Psoas muscle (tissue), 8 donors: ENCODE data around the gene PLIN4. TPM values are rescaled to one million over a fixed set of nuclear protein-coding genes. Genes with fewer than 3 reads are reported as not detected.

Experiments used
- ATAC-seq, 4 donors: fragments of 200-7000 bp; cut with Tn5 transposase; one replicate each; pipeline ENCODE4 v1.9.1; 2020; ENCODE audit warnings: moderate library complexity in 3 of 4, mild to moderate bottlenecking in 2 of 4
- DNase-seq, 2 donors: peaks; one replicate each; pipeline ENCODE4 v3.0.0-alpha.2; 2020
- H3K27ac ChIP-seq: fragments of 200-600 bp; one replicate; pipeline ENCODE4 v1.8.0; 2022
- H3K27me3 ChIP-seq, 3 donors: fragments of 200-600 bp in 1 of 3; one replicate each; pipeline versions ENCODE4 v1.6.1 to v1.8.0; 2013 to 2022; ENCODE audit warnings: low read length in 2 of 3, mild to moderate bottlenecking in 2 of 3, moderate library complexity in 1 of 3; ENCODE audit not compliant: insufficient read depth in 3 of 3
- H3K36me3 ChIP-seq, 2 donors: fragments of 200-600 bp in 1 of 2; one replicate each; pipeline versions ENCODE4 v1.6.1 to v1.8.0; 2013 to 2022; ENCODE audit warnings: low read depth in 1 of 2, mild to moderate bottlenecking in 1 of 2, moderate library complexity in 1 of 2; ENCODE audit not compliant: insufficient read depth in 1 of 2
- H3K4me1 ChIP-seq: fragments of 200-600 bp; one replicate; pipeline ENCODE4 v1.8.0; 2022
- H3K4me3 ChIP-seq: fragments of 200-600 bp; one replicate; pipeline ENCODE4 v1.8.0; 2022; ENCODE audit warnings: mild to moderate bottlenecking
- H3K9me3 ChIP-seq: fragments of 200-600 bp; one replicate; pipeline ENCODE4 v1.8.0; 2022
- CTCF ChIP-seq: fragments of 200-600 bp; IDR thresholded peaks from one replicate; pipeline ENCODE4 v1.8.0; 2022; ENCODE audit warnings: antibody characterized with exemption
- WGBS, 3 donors: extraction: QIAGEN DNeasy Blood & Tissue Kit; methylation state at CpG; one replicate each; pipeline versions ENCODE4 v1.1.6 to v1.1.7; 2013; 5-methylcytosine and 5-hydroxymethylcytosine counted together
- intact Hi-C, 2 donors: fragments of 100-400 bp; cut with DNase I; formaldehyde crosslinking; loops; one replicate each; pipeline versions ENCODE4 v1.11.0 to v1.14.2; 2022
- polyA plus RNA-seq, 3 donors: library from polyadenylated mRNA; stranded (reverse); fragments of 200-250 nt; gene quantifications; one replicate each; pipeline ENCODE4 v1.2.3, GENCODE V29; 2013
- total RNA-seq, 4 donors: library from RNA; stranded (reverse); fragmentation: NEBNext Ultra II Directional in 2 of 4; extraction: Animal tissue kit (Norgen Biotek cat#: 25700) in 2 of 4; gene quantifications; one replicate each; pipeline versions ENCODE4 v1.2.1 to v1.2.4, GENCODE V29; 2021 to 2023
- donor health status: healthy with polysubstance abuse.
- donor health status: DM: no; HTN: no; CAD: no; lungs with moderate emphysema.
- donor health status: Bipolar disorder and iron deficiency.
- donor health status: healthy.
- donor health status: DM: yes; HTN: yes; CAD: no.
- donor health status: DM: no; HTN: no; CAD: no.
- donor health status: DM: no; HTN: no; CAD: no.
- donor health status: DM: yes; HTN: yes; CAD: no.

Gene PLIN4
- total and polyA plus RNA-seq, 7 donors: 29.0 to 309 (median 115) TPM

DNA sequence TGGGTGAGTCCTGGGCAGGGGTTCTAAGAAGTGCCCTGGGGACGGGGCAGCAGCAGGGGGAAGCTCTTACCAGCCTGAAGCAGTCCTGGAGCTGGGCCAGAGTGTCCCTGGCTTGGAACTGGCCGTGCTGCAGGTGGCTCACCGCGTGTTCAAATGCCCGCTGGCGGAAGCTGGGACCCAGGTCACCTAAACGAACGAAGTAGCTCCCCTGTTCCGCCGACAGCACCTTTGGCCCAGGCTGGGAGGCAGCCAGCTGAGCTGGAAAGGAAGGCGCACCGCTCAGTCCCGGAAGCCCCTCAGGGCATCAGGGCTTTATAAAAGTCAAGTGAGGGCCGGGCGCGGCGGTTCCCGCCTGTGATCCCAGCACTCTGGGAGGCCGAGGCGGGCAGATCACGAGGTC lies 9.6 kb downstream of the PLIN4 start:
- Histone ChIP-seq H3K27ac (peak overlapping the region; percentile 36), H3K4me1 (peaks cover 37% of the 10 kb centered on the region), H3K9me3 (no peaks in the 10 kb centered on the region), H3K4me3 (no peak overlapping the region), H3K36me3 (peaks cover 0 to 57% of the 10 kb centered on the region in 2 donors), H3K27me3 (no peaks in the 10 kb centered on the region)
- DNase-seq (peak; percentile 31 to 53), ATAC-seq (no peak)
- intact Hi-C loops: no loop called here
- 68 to 75% (median 70%) methylated on average over 20 to 21 of the region's 21 CpGs for WGBS, 3 donors
- TF ChIP-seq CTCF: no peak

- no peak for TF ChIP-seq CTCF
- Histone ChIP-seq H3K27ac (no peak overlapping the region), H3K4me3 (no peak overlapping the region), H3K4me1 (peaks cover 30% of the 10 kb centered on the region), H3K36me3 (peaks cover 0 to 62% of the 10 kb centered on the region in 2 donors), H3K9me3 (no peaks in the 10 kb centered on the region), H3K27me3 (no peaks in the 10 kb centered on the region)
- intact Hi-C loops: no loop called here
- no peak for ATAC-seq
- WGBS, 3 donors: 51 to 65% (median 63%) methylated on average over 15 to 17 of the region's 17 CpGs
- no peak for DNase-seq
Observed at GRCh38 chr19:4507804-4508203, 10.5 kb downstream of the PLIN4 start.

DNA sequence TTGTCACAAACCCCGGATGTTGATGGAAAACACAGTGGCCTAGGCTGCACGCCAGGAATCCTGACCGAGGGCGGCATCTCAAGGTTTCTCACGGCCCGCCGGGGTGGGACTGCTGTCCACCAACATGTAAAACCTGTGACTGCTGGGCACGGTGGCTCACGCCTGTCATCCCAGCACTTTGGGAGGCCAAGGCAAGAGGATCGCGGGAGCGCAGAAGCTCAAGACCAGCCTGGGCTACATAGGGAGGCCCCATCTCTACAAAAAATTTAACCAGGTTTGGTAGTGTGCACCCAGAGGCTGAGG lies 11.2 kb downstream of the PLIN4 start:
- TF ChIP-seq CTCF: no peak
- intact Hi-C loops: no loop called here
- H3K4me1 ChIP-seq: peaks cover 25% of the 10 kb centered on the region
- H3K9me3 ChIP-seq: no peaks in the 10 kb centered on the region
- no peaks in the 10 kb centered on the region for H3K27me3 ChIP-seq
- no peak overlapping the region for H3K4me3 ChIP-seq
- peaks cover 0 to 65% of the 10 kb centered on the region in 2 donors for H3K36me3 ChIP-seq
- ATAC-seq (no peak), DNase-seq (no peak)
- H3K27ac ChIP-seq: peak overlapping the region; percentile 51
- 63 to 72% (median 64%) methylated on average over 12 of the region's 12 CpGs for WGBS, 3 donors

- TF ChIP-seq CTCF: no peak
- 83 to 86% (median 84%) methylated on average over 17 of the region's 17 CpGs for WGBS, 3 donors
- Histone ChIP-seq H3K4me3 (no peak overlapping the region), H3K27me3 (no peaks in the 10 kb centered on the region), H3K36me3 (peaks cover 0 to 70% of the 10 kb centered on the region in 2 donors), H3K27ac (peak overlapping the region; percentile 51), H3K4me1 (peaks cover 21% of the 10 kb centered on the region), H3K9me3 (no peaks in the 10 kb centered on the region)
- DNase-seq (no peak), ATAC-seq (peak in 1 of 4 donors; percentile 13)
- intact Hi-C loops: no loop called here
Observed at GRCh38 chr19:4506449-4507149, 11.7 kb downstream of the PLIN4 start.
